Left lung (tissue), 10 donors: ENCODE data around the gene TRMU. TPM values are rescaled to one million over a fixed set of nuclear protein-coding genes. Genes with fewer than 3 reads are reported as not detected.
A peak's percentile ranks its signal among the peaks of the same experiment; 100 is the strongest.

ENCODE experiments used
- ATAC-seq: fragments of 200-7000 bp; cut with Tn5 transposase; one replicate; pipeline ENCODE4 v1.9.1; 2020; ENCODE audit warnings: moderate library complexity
- DNase-seq, 4 donors: peaks; one replicate each; pipeline ENCODE4 v3.0.0-alpha.2; 2013 to 2020
- H3K27ac ChIP-seq, 2 donors: fragments of 200-600 bp; sonication (generic) in 1 of 2; one replicate each; pipeline versions ENCODE4 v1.5.0 to v1.8.0; 2020 to 2021
- H3K27me3 ChIP-seq, 2 donors: fragments of 200-600 bp; sonication (generic) in 1 of 2; one replicate each; pipeline versions ENCODE4 v1.5.0 to v1.8.0; 2020 to 2021
- H3K36me3 ChIP-seq, 2 donors: fragments of 200-600 bp; sonication (generic) in 1 of 2; one replicate each; pipeline versions ENCODE4 v1.5.0 to v1.8.0; 2020 to 2021
- H3K4me1 ChIP-seq, 2 donors: fragments of 200-600 bp; one replicate each; pipeline ENCODE4 v1.8.0; 2021
- H3K4me3 ChIP-seq, 2 donors: fragments of 200-600 bp; sonication (generic) in 1 of 2; one replicate each; pipeline versions ENCODE4 v1.5.0 to v1.8.0; 2020 to 2021; ENCODE audit warnings: mild to moderate bottlenecking in 1 of 2
- H3K9me3 ChIP-seq, 2 donors: fragments of 200-600 bp; sonication (generic) in 1 of 2; one replicate each; pipeline versions ENCODE4 v1.5.0 to v1.8.0; 2020 to 2021
- intact Hi-C, 2 donors: fragments of 100-400 bp; cut with DNase I; formaldehyde crosslinking; loops; one replicate each; pipeline versions ENCODE4 v1.11.2 to v1.14.2; 2022
- polyA plus RNA-seq, 6 donors: library from polyadenylated mRNA; unstranded; fragments of 120-200 nt; gene quantifications; one replicate each; pipeline ENCODE4 v1.2.1, GENCODE V29; 2013; ENCODE audit not compliant: insufficient read length in 6 of 6
- total RNA-seq, 2 donors: library from RNA; stranded (reverse); fragmentation: NEBNext Ultra II Directional; extraction: Animal tissue kit (Norgen Biotek cat#: 25700); gene quantifications; one replicate each; pipeline ENCODE4 v1.2.1, GENCODE V29; 2021
- TF ChIP-seq, protein P1 (sequence below), 2 donors: fragments of 200-600 bp; sonication (generic) in 1 of 2; IDR thresholded peaks; one replicate each; pipeline versions ENCODE4 v1.5.0 to v1.8.0; 2021; ENCODE audit warnings: antibody characterized with exemption in 2 of 2
- donor health status: DM: no; HTN: yes; CAD: no.
- donor health status: DM: no; HTN: no; CAD: no.

The TRMU gene
- total and polyA plus RNA-seq, 8 donors = 34.1 to 53.1 (median 42.5) TPM

DNA sequence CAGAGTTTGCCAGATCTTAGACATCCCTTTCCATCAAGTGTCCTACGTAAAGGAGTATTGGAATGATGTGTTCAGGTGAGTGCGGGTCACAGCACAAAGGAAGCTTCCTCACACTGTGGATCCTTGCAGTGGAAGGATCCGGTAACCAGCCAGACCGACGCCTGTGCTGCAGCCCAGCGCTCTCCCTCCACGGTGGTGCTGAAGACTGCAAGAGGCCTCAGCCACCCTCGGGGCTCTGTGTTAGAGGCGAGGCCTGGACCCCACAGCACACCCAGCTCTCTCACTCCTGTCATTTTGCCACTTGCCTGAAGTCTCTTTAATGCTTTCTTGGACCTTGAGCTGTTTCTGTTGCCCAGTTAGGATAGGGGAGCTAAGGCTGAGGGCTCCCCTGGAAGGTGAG lies 2.4 kb downstream of the TRMU start:
- peaks cover 6 to 20% of the 10 kb centered on the region in 2 donors for H3K4me1 ChIP-seq
- TF ChIP-seq, protein P1, sequence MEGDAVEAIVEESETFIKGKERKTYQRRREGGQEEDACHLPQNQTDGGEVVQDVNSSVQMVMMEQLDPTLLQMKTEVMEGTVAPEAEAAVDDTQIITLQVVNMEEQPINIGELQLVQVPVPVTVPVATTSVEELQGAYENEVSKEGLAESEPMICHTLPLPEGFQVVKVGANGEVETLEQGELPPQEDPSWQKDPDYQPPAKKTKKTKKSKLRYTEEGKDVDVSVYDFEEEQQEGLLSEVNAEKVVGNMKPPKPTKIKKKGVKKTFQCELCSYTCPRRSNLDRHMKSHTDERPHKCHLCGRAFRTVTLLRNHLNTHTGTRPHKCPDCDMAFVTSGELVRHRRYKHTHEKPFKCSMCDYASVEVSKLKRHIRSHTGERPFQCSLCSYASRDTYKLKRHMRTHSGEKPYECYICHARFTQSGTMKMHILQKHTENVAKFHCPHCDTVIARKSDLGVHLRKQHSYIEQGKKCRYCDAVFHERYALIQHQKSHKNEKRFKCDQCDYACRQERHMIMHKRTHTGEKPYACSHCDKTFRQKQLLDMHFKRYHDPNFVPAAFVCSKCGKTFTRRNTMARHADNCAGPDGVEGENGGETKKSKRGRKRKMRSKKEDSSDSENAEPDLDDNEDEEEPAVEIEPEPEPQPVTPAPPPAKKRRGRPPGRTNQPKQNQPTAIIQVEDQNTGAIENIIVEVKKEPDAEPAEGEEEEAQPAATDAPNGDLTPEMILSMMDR (IDR thresholded peaks at IDR 0.05) = no peak
- intact Hi-C loops = no loop called here
- no peak overlapping the region for H3K27ac ChIP-seq
- no peaks in the 10 kb centered on the region for H3K27me3 ChIP-seq
- H3K4me3 ChIP-seq = no peak overlapping the region
- DNase-seq (no peak), ATAC-seq (no peak)
- no peaks in the 10 kb centered on the region for H3K9me3 ChIP-seq
- peaks cover 0 to 51% of the 10 kb centered on the region in 2 donors for H3K36me3 ChIP-seq

DNA sequence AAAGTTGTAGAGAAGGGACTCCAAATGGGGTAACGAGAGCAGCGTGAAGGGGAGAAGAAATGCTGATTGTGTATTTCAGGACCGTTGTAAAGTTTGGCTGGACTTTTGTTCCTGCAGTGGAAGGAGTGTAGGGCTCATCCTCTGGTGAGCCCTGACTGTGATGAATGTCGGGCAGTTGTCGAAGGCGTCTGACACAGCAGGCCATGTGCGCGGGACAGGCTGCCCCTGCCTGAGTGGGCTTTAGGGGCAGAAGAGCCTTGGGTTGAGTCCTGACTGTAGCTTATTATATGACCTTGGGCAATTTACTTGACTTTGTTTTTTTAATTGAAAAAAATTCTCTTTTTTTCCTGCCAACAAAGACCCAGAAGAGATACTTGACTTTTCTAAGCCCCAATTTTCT lies 3.1 kb downstream of the TRMU start:
- Histone ChIP-seq H3K27ac (no peak overlapping the region), H3K36me3 (peaks cover 0 to 58% of the 10 kb centered on the region in 2 donors), H3K4me1 (peaks cover 6 to 20% of the 10 kb centered on the region in 2 donors), H3K9me3 (no peaks in the 10 kb centered on the region), H3K27me3 (no peaks in the 10 kb centered on the region), H3K4me3 (no peak overlapping the region)
- no peak for DNase-seq
- intact Hi-C loops = no loop called here
- ATAC-seq = no peak
- TF ChIP-seq, protein P1 (IDR thresholded peaks at IDR 0.05) = no peak

GRCh38 chr22:46339956-46340355 lies 4.4 kb downstream of the TRMU start:
- ATAC-seq (no peak), DNase-seq (no peak)
- H3K36me3 ChIP-seq = peaks cover 0 to 71% of the 10 kb centered on the region in 2 donors
- TF ChIP-seq, protein P1 (IDR thresholded peaks at IDR 0.05) = no peak
- no peaks in the 10 kb centered on the region for H3K27me3 ChIP-seq
- H3K27ac ChIP-seq = no peak overlapping the region
- H3K4me3 ChIP-seq = no peak overlapping the region
- peaks cover 6 to 16% of the 10 kb centered on the region in 2 donors for H3K4me1 ChIP-seq
- H3K9me3 ChIP-seq = no peaks in the 10 kb centered on the region
- intact Hi-C loops = no loop called here

DNA sequence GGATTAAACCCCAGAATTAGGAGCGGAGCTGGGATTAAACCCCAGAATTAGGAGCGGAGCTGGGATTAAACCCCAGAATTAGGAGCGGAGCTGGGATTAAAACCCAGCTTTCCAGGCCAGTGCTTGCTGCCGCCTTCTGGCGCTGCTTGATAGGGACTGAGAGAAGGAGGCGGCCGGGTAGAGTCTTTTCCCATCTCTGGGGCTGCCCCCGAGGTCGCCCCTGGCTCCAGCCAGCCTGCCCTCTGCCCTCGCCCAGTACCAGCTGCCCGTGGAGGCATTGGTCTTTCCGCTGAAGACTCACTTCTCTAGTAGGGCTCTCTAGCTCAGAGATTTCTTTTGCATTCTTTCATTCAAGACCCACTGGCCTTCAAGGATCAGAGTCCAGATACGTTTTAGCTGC lies 5.2 kb downstream of the TRMU start:
- intact Hi-C loops = no loop called here
- Histone ChIP-seq H3K27ac (no peak overlapping the region), H3K36me3 (peaks cover 0 to 79% of the 10 kb centered on the region in 2 donors), H3K4me3 (no peak overlapping the region), H3K4me1 (peaks cover 6 to 13% of the 10 kb centered on the region in 2 donors), H3K9me3 (no peaks in the 10 kb centered on the region), H3K27me3 (no peaks in the 10 kb centered on the region)
- DNase-seq = no peak
- TF ChIP-seq, protein P1 (IDR thresholded peaks at IDR 0.05) = no peak
- no peak for ATAC-seq

DNA sequence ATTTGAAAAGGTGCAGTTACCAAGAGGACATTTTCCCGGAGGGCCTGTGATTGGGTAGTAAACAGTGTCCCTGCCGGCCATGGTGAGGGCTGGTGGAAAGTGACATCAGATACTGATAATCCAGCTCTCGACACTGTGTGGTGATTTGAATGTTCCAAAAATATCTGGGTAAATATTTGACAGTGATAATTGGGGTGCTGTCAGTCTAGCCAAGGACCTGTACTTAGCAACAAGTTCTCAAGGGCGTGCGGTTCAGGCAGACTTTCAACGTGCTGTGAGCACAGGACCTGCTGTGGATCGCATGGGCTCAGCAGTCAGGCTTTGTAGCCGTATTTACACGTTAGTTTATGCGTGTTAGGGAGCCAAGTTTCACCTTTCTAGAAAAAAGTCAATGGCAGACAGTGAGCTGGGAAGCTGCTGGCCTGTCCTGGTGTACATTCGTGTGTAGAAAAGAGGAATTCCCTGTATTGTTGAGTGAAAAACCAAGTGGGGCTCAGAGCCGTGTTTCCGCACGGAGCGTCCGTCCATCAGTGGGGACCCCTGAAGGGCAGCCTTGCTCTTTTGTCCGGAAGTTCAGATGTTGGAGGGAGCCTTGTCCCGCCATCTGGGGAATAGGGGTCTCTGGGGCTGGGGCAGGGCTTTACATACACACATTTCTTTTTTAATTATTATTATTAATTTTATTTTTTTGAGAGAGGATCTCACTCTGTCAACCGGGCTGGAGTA lies 11.3 kb downstream of the TRMU start:
- Histone ChIP-seq H3K9me3 (no peaks in the 10 kb centered on the region), H3K4me3 (no peak overlapping the region), H3K4me1 (peaks cover 0 to 2% of the 10 kb centered on the region in 2 donors), H3K27ac (peak overlapping the region in 1 of 2 donors; percentile 51), H3K27me3 (no peaks in the 10 kb centered on the region), H3K36me3 (peaks cover 0 to 100% of the 10 kb centered on the region in 2 donors)
- intact Hi-C loops = no loop called here
- DNase-seq (peak in 3 of 4 donors; percentile 18 to 65 (median 53)), ATAC-seq (peak; percentile 89)
- TF ChIP-seq, protein P1 (IDR thresholded peaks at IDR 0.05) = no peak
